Measurements from ENCODE around the gene TLCD5.

Gene TLCD5

GRCh38 chr11:120324932-120325810 is at the start of gene TLCD5:
TLCD5 (plus strand) TSS chr11:120325299; CDS start chr11:120327442, 2,143 bp downstream.
- no peak for DNase-seq (ENCODE audit: low read depth in 3 of 3, low spot score in 1 of 3)

GRCh38 chr11:120279502-120279901 is 45.6 kb upstream of the TLCD5 start:
- no peak for DNase-seq (ENCODE audit: low read depth in 3 of 3, low spot score in 1 of 3)

- no peak for DNase-seq (ENCODE audit: low read depth in 3 of 3, low spot score in 1 of 3)
Measured at GRCh38 chr11:120280600-120281051, 44.5 kb upstream of the TLCD5 start.

- no peak for DNase-seq (ENCODE audit: low read depth in 3 of 3, low spot score in 1 of 3)
Measured at GRCh38 chr11:120281143-120281795, 43.8 kb upstream of the TLCD5 start.

DNA sequence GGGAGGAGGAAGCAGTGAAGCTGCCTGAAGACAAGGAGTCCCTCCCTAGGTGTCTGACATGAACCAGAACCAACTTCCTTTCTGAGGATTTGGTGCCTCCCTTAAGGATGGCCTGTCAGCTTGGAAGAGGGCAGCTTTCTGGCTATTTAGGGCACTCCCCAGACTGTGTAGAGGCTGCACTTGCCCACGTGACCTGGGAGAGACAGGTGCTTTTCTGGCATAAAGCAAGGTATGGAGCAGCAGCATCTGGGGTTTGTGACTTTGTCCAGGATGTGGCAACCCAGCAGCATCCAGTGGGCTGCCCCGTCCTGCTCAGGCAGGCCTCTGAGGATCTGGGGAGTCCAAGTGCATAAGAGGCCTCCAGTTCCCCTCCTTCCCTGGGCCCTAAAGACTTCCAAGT is 42.0 kb upstream of the TLCD5 start:
- DNase-seq (ENCODE audit: low read depth in 3 of 3, low spot score in 1 of 3), result no peak

- DNase-seq (ENCODE audit: low read depth in 3 of 3, low spot score in 1 of 3), result no peak
Measured at GRCh38 chr11:120284272-120284671, 40.8 kb upstream of the TLCD5 start.

GRCh38 chr11:120285256-120285655 is 39.8 kb upstream of the TLCD5 start:
- no peak for DNase-seq (ENCODE audit: low read depth in 3 of 3, low spot score in 1 of 3)

DNA sequence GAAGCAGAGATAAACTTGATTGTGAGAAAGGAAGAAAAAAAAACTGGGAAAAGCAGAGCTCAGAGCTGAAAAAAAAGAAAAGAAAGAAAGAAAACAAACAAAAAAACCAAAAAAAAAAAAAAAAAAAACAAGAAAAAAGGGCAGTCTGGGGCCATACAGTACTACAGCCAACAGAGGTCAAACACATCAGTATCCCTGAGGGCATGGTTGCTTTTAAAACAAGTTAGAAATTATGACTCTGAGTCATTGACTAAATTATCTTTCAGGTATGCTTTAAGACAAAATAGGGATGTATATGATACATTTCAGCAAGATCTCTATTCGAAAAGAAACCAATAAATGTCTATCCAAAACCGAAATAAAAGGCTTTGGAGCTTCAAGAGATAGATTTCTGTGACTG is 37.1 kb upstream of the TLCD5 start:
- DNase-seq (ENCODE audit: low read depth in 3 of 3, low spot score in 1 of 3), result no peak

DNA sequence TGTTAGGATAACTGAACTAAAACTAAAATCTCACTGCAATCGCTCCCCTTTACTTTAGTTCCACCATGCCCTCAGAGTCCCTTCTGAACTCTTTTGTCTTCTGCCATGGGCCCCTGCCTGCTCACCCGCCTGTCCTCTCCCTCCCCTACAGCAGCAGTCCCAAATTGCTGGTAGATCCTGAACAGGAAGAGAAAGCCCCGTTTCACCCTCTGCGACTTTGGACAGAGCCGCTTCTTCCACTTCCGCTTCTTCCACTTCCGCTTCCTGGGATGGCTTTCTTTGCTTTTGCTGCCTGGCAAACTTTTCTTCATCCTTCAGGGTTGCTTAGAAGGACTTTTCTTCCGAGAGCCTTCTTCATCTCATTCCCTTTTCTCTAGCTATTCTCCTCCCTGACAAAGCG is 35.7 kb upstream of the TLCD5 start:
- no peak for DNase-seq (ENCODE audit: low read depth in 3 of 3, low spot score in 1 of 3)

- no peak for DNase-seq (ENCODE audit: low read depth in 3 of 3, low spot score in 1 of 3)
Measured at GRCh38 chr11:120290956-120291355, 34.1 kb upstream of the TLCD5 start.

DNA sequence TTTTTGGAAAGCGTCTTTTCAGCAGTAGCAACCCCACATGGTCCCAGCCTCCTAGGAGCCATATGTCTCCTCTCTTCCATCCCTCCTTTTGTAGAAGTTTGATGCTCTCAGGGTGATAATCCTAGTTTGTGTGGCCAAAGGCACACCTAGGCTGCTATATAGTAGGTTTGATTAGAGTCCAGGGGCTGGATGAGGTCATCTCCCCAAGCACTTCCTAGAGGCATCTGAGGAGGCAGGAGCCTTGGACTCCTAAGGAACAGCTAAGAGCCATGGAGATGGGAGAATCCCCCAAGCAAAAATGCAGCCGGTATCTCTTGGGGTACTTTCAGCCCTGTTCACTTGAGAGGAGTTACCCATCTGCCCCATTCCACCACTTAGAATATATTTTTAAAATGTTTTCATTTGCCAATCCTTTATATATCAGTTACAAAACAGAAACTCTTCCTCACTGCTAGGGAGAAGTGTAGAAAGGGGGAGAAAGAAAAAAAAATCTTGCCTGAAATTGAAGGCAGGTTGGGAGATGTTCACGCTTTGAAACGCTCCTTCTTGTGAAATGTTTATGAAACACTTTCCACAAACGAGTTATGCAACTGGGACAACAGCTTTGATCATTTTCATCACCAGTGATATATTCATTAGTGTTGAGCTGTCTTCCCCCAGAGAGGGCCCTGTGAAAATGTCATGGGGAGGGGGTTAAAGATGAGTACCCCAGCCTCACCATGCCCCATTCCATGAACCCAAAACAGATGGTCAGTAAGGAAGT is 31.9 kb upstream of the TLCD5 start:
- no peak for DNase-seq (ENCODE audit: low read depth in 3 of 3, low spot score in 1 of 3)

DNA sequence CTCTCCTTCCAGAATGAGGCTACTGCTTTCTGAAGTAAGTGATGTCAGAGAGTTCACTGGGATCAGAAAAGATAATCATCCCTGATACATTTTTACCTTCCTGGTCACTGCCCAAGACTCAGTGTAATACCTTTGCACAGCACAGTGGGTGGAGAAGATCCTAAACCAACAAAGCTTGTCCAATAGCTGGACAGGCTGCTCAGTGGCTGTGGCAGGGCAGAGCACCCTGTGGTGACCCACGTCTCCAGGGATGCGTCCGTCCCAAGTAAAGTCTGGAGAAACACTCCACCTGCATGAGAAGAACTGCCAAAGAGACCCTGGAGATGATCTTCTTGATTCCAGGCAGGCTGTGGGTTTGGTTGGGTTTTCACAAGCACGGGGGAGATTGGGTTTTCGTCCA is 31.0 kb upstream of the TLCD5 start:
- no peak for DNase-seq (ENCODE audit: low read depth in 3 of 3, low spot score in 1 of 3)

DNA sequence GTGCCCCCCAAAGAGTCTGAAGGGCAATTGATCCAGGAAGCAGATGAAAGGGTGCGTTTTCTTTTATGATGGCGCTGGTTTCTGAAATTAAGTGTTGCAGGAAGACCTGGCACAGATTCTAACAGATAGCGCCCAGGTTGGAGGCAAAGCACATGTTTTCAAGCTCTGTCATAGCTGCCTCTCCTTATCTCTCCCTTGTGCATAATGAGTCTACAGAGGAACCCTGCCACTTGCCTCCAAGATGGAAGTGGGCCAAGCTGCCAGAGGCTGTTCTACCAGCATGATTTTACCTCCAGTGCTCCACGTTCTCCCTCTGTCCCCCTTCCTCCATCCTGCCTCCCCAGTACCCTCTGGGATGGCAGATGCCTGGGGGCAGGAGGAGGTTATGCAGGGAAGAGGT is 30.0 kb upstream of the TLCD5 start:
- no peak for DNase-seq (ENCODE audit: low read depth in 3 of 3, low spot score in 1 of 3)

GRCh38 chr11:120296554-120296953 is 28.5 kb upstream of the TLCD5 start:
- no peak for DNase-seq (ENCODE audit: low read depth in 3 of 3, low spot score in 1 of 3)

DNA sequence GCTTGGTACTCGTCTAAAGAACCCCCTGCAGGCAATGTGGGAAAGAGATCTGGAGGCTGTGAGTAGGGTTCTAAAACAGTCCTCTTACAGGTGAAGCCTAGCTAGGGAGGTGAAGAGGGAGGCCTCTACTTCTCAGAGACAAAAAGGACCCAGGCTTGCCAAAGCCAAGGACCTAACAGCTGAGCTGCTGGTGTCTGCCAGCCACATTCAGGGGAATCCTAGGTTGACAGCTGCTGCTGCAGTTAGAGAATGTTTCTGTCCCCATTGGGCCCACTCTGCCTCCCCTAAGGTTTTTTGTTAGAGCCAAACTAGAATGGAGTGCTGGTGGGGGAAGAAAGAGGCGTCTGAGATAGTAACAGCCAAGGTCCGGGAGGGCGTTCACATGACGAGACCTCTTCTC is 26.6 kb upstream of the TLCD5 start:
- DNase-seq (ENCODE audit: low read depth in 3 of 3, low spot score in 1 of 3), result no peak

GRCh38 chr11:120302001-120302805 is 22.9 kb upstream of the TLCD5 start:
- DNase-seq (ENCODE audit: low read depth in 3 of 3, low spot score in 1 of 3), result no peak

GRCh38 chr11:120303004-120303637 is 22.0 kb upstream of the TLCD5 start:
- peak; percentile 5 to 19 (median 18) for DNase-seq (ENCODE audit: low read depth in 3 of 3, low spot score in 1 of 3)

DNA sequence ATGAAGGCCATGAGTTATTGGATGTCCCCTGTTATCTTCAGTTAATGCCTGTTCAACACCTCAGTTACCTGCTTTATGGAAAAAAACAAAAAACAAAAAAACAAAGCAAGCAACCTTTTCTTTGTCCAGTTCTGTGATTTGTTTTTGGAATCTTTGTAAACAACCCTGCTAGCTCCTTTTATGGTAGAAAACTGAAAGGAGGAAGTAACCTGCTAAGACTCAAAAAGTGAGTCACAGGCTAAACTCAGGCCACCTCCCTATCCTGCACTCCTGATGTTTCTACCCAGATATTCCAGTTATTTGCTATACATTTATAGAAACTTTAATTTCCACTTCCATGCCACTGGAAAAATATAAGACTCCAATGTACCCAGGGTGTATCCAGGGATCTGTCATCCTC is 20.6 kb upstream of the TLCD5 start:
- DNase-seq (ENCODE audit: low read depth in 3 of 3, low spot score in 1 of 3), result no peak

DNA sequence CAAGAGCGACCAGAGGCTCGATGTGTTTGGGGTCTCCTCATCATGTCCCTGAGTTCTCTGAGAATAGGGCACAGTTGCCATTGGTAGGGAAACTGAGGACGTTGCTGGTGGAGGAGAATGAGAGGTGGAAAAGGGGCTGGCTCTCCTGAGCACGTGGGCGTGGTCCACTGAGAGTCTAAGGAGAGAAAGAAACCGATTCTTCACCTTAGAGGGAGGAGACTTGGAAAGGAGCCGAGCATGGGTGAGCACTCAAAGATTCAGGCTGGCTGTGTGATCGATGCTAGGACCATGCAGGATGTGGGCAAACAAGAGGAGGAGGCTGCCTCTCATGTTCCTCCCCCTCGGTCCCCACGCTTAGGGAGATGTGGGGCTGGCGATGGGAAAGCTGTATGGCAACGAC is 19.8 kb upstream of the TLCD5 start:
- DNase-seq (ENCODE audit: low read depth in 3 of 3, low spot score in 1 of 3), result no peak

- no peak for DNase-seq (ENCODE audit: low read depth in 3 of 3, low spot score in 1 of 3)
Measured at GRCh38 chr11:120306519-120307242, 18.4 kb upstream of the TLCD5 start.

All from stimulated activated CD4-positive, alpha-beta T cell treated with anti-CD3 and anti-CD28 coated beads, TNF-alpha, amount 100 ng/mL, for 1 hour (primary cell).